ENCODE data around the gene NDUFB11.

DNA sequence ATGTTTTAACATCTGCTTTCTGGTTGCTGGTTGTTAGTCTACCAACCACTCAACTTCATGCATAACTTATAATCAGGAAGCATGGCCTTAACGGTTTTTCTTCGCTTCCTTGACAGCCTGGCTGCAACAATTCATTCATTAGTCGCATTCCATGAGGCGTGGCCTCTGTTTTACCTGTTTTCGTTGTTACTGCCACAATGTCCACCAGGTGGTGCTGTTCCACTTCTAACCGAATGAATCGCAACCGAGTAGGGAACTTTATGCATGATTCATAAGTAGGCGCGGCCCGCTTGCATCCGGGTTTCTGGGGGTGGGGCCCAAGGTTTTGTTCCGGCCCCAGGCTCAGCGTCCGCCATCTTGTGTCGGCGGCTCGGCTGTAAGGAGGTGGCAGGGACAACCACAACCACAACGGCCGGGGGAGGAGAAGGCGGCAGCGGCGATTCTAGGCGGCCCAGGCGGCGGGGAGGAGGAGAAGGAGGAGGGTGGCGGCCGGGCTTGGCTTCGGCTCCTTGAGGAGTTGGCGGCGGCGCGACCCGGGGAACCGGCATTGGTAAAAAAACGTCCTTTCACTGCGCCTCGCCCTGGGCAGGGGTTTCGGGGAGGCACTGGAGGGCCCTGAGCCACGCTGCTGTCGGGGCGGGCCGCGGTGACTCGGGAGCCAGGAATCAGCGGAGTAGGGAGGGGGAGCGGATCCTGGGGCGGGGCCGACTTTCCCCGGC, 49.1 kb upstream of the NDUFB11 start, which contains the start of gene UBA1:
- TF ChIP-seq EZH2 (IDR thresholded peaks at IDR 0.05; ENCODE audit: borderline replicate concordance, low read depth, low read length, severe bottlenecking): no peak
- TF ChIP-seq, protein P1, sequence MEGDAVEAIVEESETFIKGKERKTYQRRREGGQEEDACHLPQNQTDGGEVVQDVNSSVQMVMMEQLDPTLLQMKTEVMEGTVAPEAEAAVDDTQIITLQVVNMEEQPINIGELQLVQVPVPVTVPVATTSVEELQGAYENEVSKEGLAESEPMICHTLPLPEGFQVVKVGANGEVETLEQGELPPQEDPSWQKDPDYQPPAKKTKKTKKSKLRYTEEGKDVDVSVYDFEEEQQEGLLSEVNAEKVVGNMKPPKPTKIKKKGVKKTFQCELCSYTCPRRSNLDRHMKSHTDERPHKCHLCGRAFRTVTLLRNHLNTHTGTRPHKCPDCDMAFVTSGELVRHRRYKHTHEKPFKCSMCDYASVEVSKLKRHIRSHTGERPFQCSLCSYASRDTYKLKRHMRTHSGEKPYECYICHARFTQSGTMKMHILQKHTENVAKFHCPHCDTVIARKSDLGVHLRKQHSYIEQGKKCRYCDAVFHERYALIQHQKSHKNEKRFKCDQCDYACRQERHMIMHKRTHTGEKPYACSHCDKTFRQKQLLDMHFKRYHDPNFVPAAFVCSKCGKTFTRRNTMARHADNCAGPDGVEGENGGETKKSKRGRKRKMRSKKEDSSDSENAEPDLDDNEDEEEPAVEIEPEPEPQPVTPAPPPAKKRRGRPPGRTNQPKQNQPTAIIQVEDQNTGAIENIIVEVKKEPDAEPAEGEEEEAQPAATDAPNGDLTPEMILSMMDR (IDR thresholded peaks at IDR 0.05; ENCODE audit: extremely low read depth in 1 of 2, insufficient read depth in 1 of 2, low read depth in 1 of 2, low read length in 2 of 2): peak; percentile 49 to 58
- TF ChIP-seq POLR2A (IDR thresholded peaks at IDR 0.05; ENCODE audit: low read depth, low read length): peak; percentile 74
- peak; percentile 34 for TF ChIP-seq POLR2AphosphoS5 (IDR thresholded peaks at IDR 0.05; ENCODE audit: insufficient read depth, low read depth, low read length)
